CD14-positive monocyte (primary cell): ENCODE results near the gene PEMT. TPM values are rescaled to one million over a fixed set of nuclear protein-coding genes. Genes with fewer than 3 reads are reported as not detected.

Experiments
- DNase-seq, 3 donors: peaks; one replicate each; pipeline ENCODE4 v3.0.0-alpha.2; 2011 to 2022
- H2AFZ ChIP-seq: 2 replicates; pipeline ENCODE4 v1.6.0; 2012; ENCODE audit warnings: mild to moderate bottlenecking, low read depth, low read length, inconsistent platforms; ENCODE audit not compliant: insufficient read depth, poor library complexity, severe bottlenecking
- H3K27ac ChIP-seq, 2 donors: 1 replicate in 1 of 2; 2 replicates in 1 of 2; pipeline ENCODE4 v1.5.1; 2012 to 2013; ENCODE audit warnings: low read length in 2 of 2, control low read depth in 1 of 2, inconsistent platforms in 1 of 2, low read depth in 1 of 2, mild to moderate bottlenecking in 1 of 2
- H3K27me3 ChIP-seq, 2 donors: one replicate each; pipeline versions ENCODE4 v1.6.0 to v1.6.1; 2011 to 2013; ENCODE audit warnings: low read length in 2 of 2; ENCODE audit not compliant: control insufficient read depth in 2 of 2, insufficient read depth in 2 of 2
- H3K36me3 ChIP-seq, 2 donors: replicated peaks in 1 of 2; 1 replicate in 1 of 2; 2 replicates in 1 of 2; pipeline versions ENCODE4 v1.5.1 to v1.6.1; 2012 to 2013; ENCODE audit warnings: low read length in 2 of 2, control low read depth in 1 of 2, inconsistent platforms in 1 of 2, mild to moderate bottlenecking in 1 of 2; ENCODE audit not compliant: insufficient read depth in 2 of 2, control insufficient read depth in 1 of 2
- H3K4me1 ChIP-seq, 2 donors: 1 replicate in 1 of 2; 2 replicates in 1 of 2; pipeline versions ENCODE4 v1.5.1 to v1.6.1; 2012 to 2013; ENCODE audit warnings: low read length in 2 of 2, control low read depth in 1 of 2, inconsistent platforms in 1 of 2, mild to moderate bottlenecking in 1 of 2, moderate library complexity in 1 of 2; ENCODE audit not compliant: insufficient read depth in 2 of 2, control insufficient read depth in 1 of 2
- H3K4me2 ChIP-seq: replicated peaks from 2 replicates; pipeline ENCODE3; 2012; ENCODE audit warnings: low read length, moderate library complexity, mild to moderate bottlenecking; ENCODE audit not compliant: poor library complexity, severe bottlenecking; ENCODE audit errors: extremely low read depth
- H3K4me3 ChIP-seq, 3 experiments: fragments of 200-600 bp in 1 of 3; sonication (generic) in 1 of 3; replicated peaks in 1 of 3; 1 replicate in 2 of 3; 2 replicates in 1 of 3; pipeline ENCODE4 v1.5.1; 2011 to 2013; ENCODE audit warnings: low read length in 3 of 3, mild to moderate bottlenecking in 3 of 3, control low read depth in 2 of 3, low read depth in 2 of 3, inconsistent platforms in 1 of 3, moderate library complexity in 1 of 3
- H3K79me2 ChIP-seq: 2 replicates; pipeline ENCODE4 v1.6.0; 2012; ENCODE audit warnings: mild to moderate bottlenecking, control low read depth, inconsistent platforms, low read length, moderate library complexity; ENCODE audit not compliant: insufficient read depth
- H3K9ac ChIP-seq: 2 replicates; pipeline ENCODE4 v1.6.0; 2017; ENCODE audit warnings: low read length, mild to moderate bottlenecking; ENCODE audit not compliant: insufficient read depth, poor library complexity, severe bottlenecking
- H3K9me3 ChIP-seq, 2 donors: replicated peaks in 1 of 2; 1 replicate in 1 of 2; 2 replicates in 1 of 2; pipeline versions ENCODE4 v1.5.1 to v1.6.1; 2012 to 2013; ENCODE audit warnings: low read length in 2 of 2, control low read depth in 1 of 2; ENCODE audit not compliant: control insufficient read depth in 1 of 2, insufficient read depth in 1 of 2
- H4K20me1 ChIP-seq: 2 replicates; pipeline ENCODE4 v1.6.0; 2012; ENCODE audit warnings: mild to moderate bottlenecking, low read length, control low read depth, moderate library complexity; ENCODE audit not compliant: insufficient read depth
- H3K27ac Mint-ChIP-seq, 7 donors: one replicate each; pipeline ENCODE4 v1.8.0; 2020; ENCODE audit warnings: mild to moderate bottlenecking in 7 of 7, mixed read lengths in 7 of 7, moderate library complexity in 6 of 7, inconsistent platforms in 2 of 7
- H3K27me3 Mint-ChIP-seq, 3 donors: one replicate each; pipeline ENCODE4 v1.8.0; 2021 to 2022; ENCODE audit warnings: low read depth in 3 of 3, mild to moderate bottlenecking in 3 of 3, mixed read lengths in 3 of 3, moderate library complexity in 3 of 3, inconsistent platforms in 1 of 3
- H3K36me3 Mint-ChIP-seq, 2 donors: one replicate each; pipeline ENCODE4 v1.8.0; 2020; ENCODE audit warnings: mixed read lengths in 2 of 2, inconsistent platforms in 1 of 2, mild to moderate bottlenecking in 1 of 2
- H3K4me1 Mint-ChIP-seq: one replicate; pipeline ENCODE4 v1.8.0; 2020; ENCODE audit warnings: mild to moderate bottlenecking, mixed read lengths
- H3K4me3 Mint-ChIP-seq, 2 donors: one replicate each; pipeline ENCODE4 v1.8.0; 2020; ENCODE audit warnings: mild to moderate bottlenecking in 2 of 2, mixed read lengths in 2 of 2, moderate library complexity in 1 of 2
- H3K9me3 Mint-ChIP-seq, 7 donors: one replicate each; pipeline ENCODE4 v1.8.0; 2020 to 2022; ENCODE audit warnings: mixed read lengths in 7 of 7, mild to moderate bottlenecking in 6 of 7, moderate library complexity in 6 of 7, inconsistent platforms in 2 of 7
- CTCF ChIP-seq: fragments of 200-600 bp; IDR thresholded peaks from one replicate; pipeline ENCODE4 v1.8.0; 2022; ENCODE audit warnings: antibody characterized with exemption, mild to moderate bottlenecking
- WGBS: methylation state at CpG from one replicate; pipeline ENCODE4 v1.1.5; 2013; ENCODE audit warnings: missing lambda C conversion rate; ENCODE audit not compliant: insufficient coverage; 5-methylcytosine and 5-hydroxymethylcytosine counted together
- intact Hi-C, 2 donors: fragments of 100-400 bp; cut with micrococcal nuclease; formaldehyde crosslinking; loops; one replicate each; pipeline versions ENCODE4 v1.15.0 to v1.15.1; 2023
- polyA plus RNA-seq, 3 donors: library from polyadenylated mRNA; depleted of rRNA in 1 of 3; unstranded in 2 of 3; stranded (reverse) in 1 of 3; fragments of 300-500 nt in 2 of 3; fragments of >200 nt in 1 of 3; fragmentation: Illumina TruSeq in 2 of 3; gene quantifications; 1 replicate in 2 of 3; 2 replicates in 1 of 3; pipeline ENCODE4 v1.2.3, GENCODE V29; 2012 to 2021

The PEMT gene
- polyA plus RNA-seq, 3 donors: 26.7 to 41.0 (median 38.4) TPM

- intact Hi-C loops: no loop called here
- Mint-ChIP-seq H3K27me3 (peaks cover 0 to 2% (median 1%) of the 10 kb centered on the region in 3 donors), H3K27ac (peak overlapping the region in 1 of 7 donors; percentile 46), H3K4me3 (no peak overlapping the region), H3K9me3 (peaks cover 0 to 2% (median 0%) of the 10 kb centered on the region in 7 donors), H3K4me1 (no peaks in the 10 kb centered on the region), H3K36me3 (no peaks in the 10 kb centered on the region)
- no peak overlapping the region for H3K4me2 ChIP-seq
- H2AFZ ChIP-seq: no peak overlapping the region
- H3K4me3 ChIP-seq: no peak overlapping the region
- no peaks in the 10 kb centered on the region for H3K79me2 ChIP-seq
- H3K9ac ChIP-seq: no peak overlapping the region
- 98% methylated on average over 8 of the region's 8 CpGs for WGBS
- no peaks in the 10 kb centered on the region for H3K9me3 ChIP-seq
- no peaks in the 10 kb centered on the region for H3K4me1 ChIP-seq
- no peaks in the 10 kb centered on the region for H4K20me1 ChIP-seq
- no peak for TF ChIP-seq CTCF
- no peak for DNase-seq
- no peaks in the 10 kb centered on the region for H3K36me3 ChIP-seq
- no peaks in the 10 kb centered on the region for H3K27me3 ChIP-seq
- no peak overlapping the region for H3K27ac ChIP-seq
These were observed 35.6 kb downstream of the PEMT start for GRCh38 chr17:17555906-17556305.

- WGBS: 96% methylated on average over 6 of the region's 9 CpGs
- H3K4me3 ChIP-seq: no peak overlapping the region
- H3K36me3 Mint-ChIP-seq: no peaks in the 10 kb centered on the region
- peaks cover 0 to 2% (median 1%) of the 10 kb centered on the region in 3 donors for H3K27me3 Mint-ChIP-seq
- no peak overlapping the region for H3K27ac ChIP-seq
- peaks cover 0 to 2% (median 0%) of the 10 kb centered on the region in 7 donors for H3K9me3 Mint-ChIP-seq
- no peaks in the 10 kb centered on the region for H4K20me1 ChIP-seq
- no peaks in the 10 kb centered on the region for H3K79me2 ChIP-seq
- no peak overlapping the region for H3K27ac Mint-ChIP-seq
- no peaks in the 10 kb centered on the region for H3K9me3 ChIP-seq
- DNase-seq: no peak
- no peaks in the 10 kb centered on the region for H3K36me3 ChIP-seq
- H3K4me2 ChIP-seq: no peak overlapping the region
- no peak overlapping the region for H2AFZ ChIP-seq
- H3K4me3 Mint-ChIP-seq: no peak overlapping the region
- TF ChIP-seq CTCF: no peak
- no peaks in the 10 kb centered on the region for H3K27me3 ChIP-seq
- intact Hi-C loops: no loop called here
- no peaks in the 10 kb centered on the region for H3K4me1 Mint-ChIP-seq
- no peak overlapping the region for H3K9ac ChIP-seq
- no peaks in the 10 kb centered on the region for H3K4me1 ChIP-seq
These were observed 36.4 kb downstream of the PEMT start for GRCh38 chr17:17555151-17555550.
